GM12878 (cell line): ENCODE results near the gene TCF7L2. TPM values are rescaled to one million over a fixed set of nuclear protein-coding genes. Genes with fewer than 3 reads are reported as not detected.

Experiments used
- ATAC-seq: fragments of 200-7000 bp; cut with Tn5 transposase; 3 replicates; pipeline ENCODE4 v1.9.1; 2020; ENCODE audit warnings: mild to moderate bottlenecking, moderate library complexity
- BruUV-seq: library from RNA; stranded (reverse); fragments of 400-500 nt; replicated peaks from 2 replicates; lab custom pipeline; 2021; lab: Mats Ljungman, UMichigan
- CTCF ChIA-PET: fragments of 300-600 bp; sonication (Branson Sonifier 250); formaldehyde crosslinking; extraction: SDS; loops from one replicate; lab custom pipeline; 2021; ENCODE audit warnings: inconsistent platforms; lab: Yijun Ruan, JAX
- POLR2A ChIA-PET: fragments of 350-600 bp; formaldehyde crosslinking; extraction: SDS; loops from one replicate; lab custom pipeline; 2021; ENCODE audit warnings: inconsistent platforms; lab: Charles Lee
- RAD21 ChIA-PET: fragments of 300-600 bp; sonication (Branson Sonifier 250); formaldehyde crosslinking; loops from one replicate; lab custom pipeline; 2023; ENCODE audit warnings: antibody characterized with exemption; ENCODE audit not compliant: unreplicated experiment; lab: Charles Lee
- SMC1A ChIA-PET: fragments of 300-600 bp; sonication (Branson Sonifier 250); formaldehyde crosslinking; loops from one replicate; lab custom pipeline; 2023; ENCODE audit not compliant: unreplicated experiment, uncharacterized antibody; lab: Charles Lee
- DNase-seq: peaks from one replicate; pipeline ENCODE4 v3.0.0-alpha.2; 2011; ENCODE audit warnings: low read depth, low spot score
- FAIRE-seq: peaks from 3 replicates; lab custom pipeline; 2011; peaks lifted over from hg19 to GRCh38; lab: Jason Lieb, UNC
- H2AFZ ChIP-seq: 2 replicates; pipeline ENCODE4 v1.6.0; 2011; ENCODE audit warnings: low read depth, low read length, control low read depth; ENCODE audit not compliant: control insufficient read depth
- H3K27ac ChIP-seq: 2 replicates; pipeline ENCODE4 v1.5.1; 2011; ENCODE audit warnings: control low read depth; ENCODE audit not compliant: control insufficient read depth, insufficient read depth
- H3K27me3 ChIP-seq, 2 experiments: replicated peaks in 1 of 2; 2 replicates each; pipeline versions ENCODE4 v1.6.0 to v1.6.1; 2011; ENCODE audit warnings: low read length in 1 of 2; ENCODE audit not compliant: control insufficient read depth in 2 of 2, insufficient read depth in 2 of 2
- H3K36me3 ChIP-seq, 2 experiments: 2 replicates each; pipeline ENCODE4 v1.5.1; 2011; ENCODE audit warnings: low read length in 1 of 2; ENCODE audit not compliant: control insufficient read depth in 2 of 2, insufficient read depth in 2 of 2
- H3K4me1 ChIP-seq: 2 replicates; pipeline ENCODE4 v1.6.1; 2011; ENCODE audit warnings: mild to moderate bottlenecking, low read length, moderate library complexity, mixed read lengths; ENCODE audit not compliant: control insufficient read depth, insufficient read depth
- H3K4me2 ChIP-seq: 2 replicates; pipeline ENCODE4 v1.6.0; 2011; ENCODE audit warnings: control low read depth; ENCODE audit not compliant: control insufficient read depth, insufficient read depth
- H3K4me3 ChIP-seq: fragments of 200-600 bp; sonication (generic); 2 replicates; pipeline ENCODE4 v1.5.1; 2016
- H3K79me2 ChIP-seq: 2 replicates; pipeline ENCODE4 v1.6.0; 2011; ENCODE audit warnings: low read length; ENCODE audit not compliant: control insufficient read depth, insufficient read depth
- H3K9ac ChIP-seq: 2 replicates; pipeline ENCODE4 v1.8.0; 2011; ENCODE audit warnings: low read length, control low read depth, mixed read lengths; ENCODE audit not compliant: control insufficient read depth, insufficient read depth
- H3K9me3 ChIP-seq: replicated peaks from 3 replicates; pipeline ENCODE4 v1.5.1; 2011; ENCODE audit warnings: mild to moderate bottlenecking, low read length; ENCODE audit not compliant: control insufficient read depth, insufficient read depth
- H4K20me1 ChIP-seq: 2 replicates; pipeline ENCODE4 v1.6.0; 2011; ENCODE audit not compliant: control insufficient read depth, insufficient read depth
- ASH2L ChIP-seq: fragments of 300-600, 200-600 bp; sonication (generic); IDR thresholded peaks from 2 replicates; pipeline ENCODE4 v1.6.1; 2017; ENCODE audit warnings: low read depth, mild to moderate bottlenecking, borderline replicate concordance
- ATF2 ChIP-seq: IDR thresholded peaks from 2 replicates; pipeline ENCODE4 v1.6.1; 2012; ENCODE audit warnings: low read length, inconsistent platforms
- DPF2 ChIP-seq: fragments of 450-650 bp; IDR thresholded peaks from 2 replicates; pipeline ENCODE4 v1.6.1; 2017; ENCODE audit warnings: mild to moderate bottlenecking
- E2F8 ChIP-seq: fragments of 450-650 bp; IDR thresholded peaks from 2 replicates; pipeline ENCODE4 v1.6.1; 2018; ENCODE audit warnings: mild to moderate bottlenecking, low read depth, moderate library complexity; ENCODE audit not compliant: partially characterized antibody
- ETV6 ChIP-seq, 2 experiments: fragments of 450-650 bp in 1 of 2; IDR thresholded peaks in 1 of 2; conservative IDR thresholded peaks in 1 of 2; 2 replicates each; pipeline ENCODE4 v1.6.1; 2014; ENCODE audit warnings: antibody characterized with exemption in 1 of 2, borderline replicate concordance in 1 of 2, low read depth in 1 of 2, mild to moderate bottlenecking in 1 of 2, moderate library complexity in 1 of 2
- NRF1 ChIP-seq: conservative IDR thresholded peaks from 2 replicates; pipeline ENCODE4 v1.6.1; 2011; ENCODE audit warnings: mild to moderate bottlenecking, low read depth, low read length, improper control_type of control experiment
- RB1 ChIP-seq: fragments of 450-650 bp; formaldehyde crosslinking; IDR thresholded peaks from 2 replicates; pipeline ENCODE4 v1.6.1; 2017; ENCODE audit warnings: mild to moderate bottlenecking, borderline replicate concordance
- SIX5 ChIP-seq: IDR thresholded peaks from 2 replicates; pipeline ENCODE4 v1.6.1; 2011; ENCODE audit warnings: mild to moderate bottlenecking, low read depth, low read length, moderate library complexity; ENCODE audit not compliant: severe bottlenecking
- SP1 ChIP-seq: IDR thresholded peaks from one replicate; pipeline ENCODE4 v1.6.1; 2011; ENCODE audit warnings: low read depth, low read length
- ZZZ3 ChIP-seq: IDR thresholded peaks from 2 replicates; pipeline ENCODE4 v1.6.1; 2011; ENCODE audit warnings: low read depth; ENCODE audit not compliant: control insufficient read depth, insufficient read length
- whole genome bisulfite sequencing: methylation state at CpG from one replicate; pipeline ENCODE4 v1.1.6; 2016; ENCODE audit warnings: low lambda C conversion rate; ENCODE audit not compliant: insufficient replicate concordance, insufficient coverage; ENCODE audit errors: missing lambda C conversion rate; 5-methylcytosine and 5-hydroxymethylcytosine counted together
- in situ Hi-C: fragments of 300-500 bp; cut with MboI; formaldehyde crosslinking; loops from 9 replicates; pipeline ENCODE4 v1.14.3; 2018; ENCODE audit warnings: mixed read lengths
- intact Hi-C: fragments of 100-400 bp; cut with micrococcal nuclease; formaldehyde crosslinking; loops from one replicate; pipeline ENCODE4 v1.14.2; 2022; ENCODE audit not compliant: unreplicated experiment
- polyA plus RNA-seq, 11 experiments: library from polyadenylated mRNA; depleted of rRNA in 4 of 11; unstranded in 6 of 11; stranded (reverse) in 5 of 11; fragments of >200 nt; fragmentation: Nextera tagmentation in 4 of 11; fragmentation: Illumina TruSeq in 1 of 11; extraction: Ambion mirVana in 4 of 11; extraction: Trizol in 1 of 11; gene quantifications; 1 replicate in 1 of 11; 2 replicates in 10 of 11; pipeline versions ENCODE4 v1.2.1 to v1.2.3, GENCODE V29; 2011 to 2016; ENCODE audit warnings: inconsistent platforms in 2 of 11, missing spikeins in 2 of 11, low read depth in 1 of 11
- total RNA-seq, 4 experiments: library from RNA; depleted of rRNA in 3 of 4; stranded (reverse); fragments of >200 nt in 3 of 4; fragmentation: Illumina TruSeq in 1 of 4; extraction: Trizol in 1 of 4; gene quantifications; 2 replicates each; pipeline versions ENCODE4 v1.2.1 to v1.2.3, GENCODE V29; 2013 to 2021

TCF7L2 gene
- total and polyA plus RNA-seq, 10 of the 15 experiments (the other 5 are each of a cell fraction or from before 2014, with no cell fraction given): 0.02 to 1.1 (median 0.35) TPM; not detected in 4

GRCh38 chr10:112977426-112977898, 27.4 kb downstream of the TCF7L2 start (continued):
- TF ChIP-seq E2F8 (no peak), ATF2 (no peak), RB1 (no peak)

GRCh38 chr10:112979927-112980326, 29.9 kb downstream of the TCF7L2 start:
- CTCF ChIA-PET: no interaction called here
- H3K4me2 ChIP-seq: no peak overlapping the region
- intact Hi-C loops (no loop called here), in situ Hi-C loops (no loop called here)
- no peaks in the 10 kb centered on the region for H3K79me2 ChIP-seq
- peaks cover 9% of the 10 kb centered on the region for H3K9me3 ChIP-seq
- POLR2A ChIA-PET: no interaction called here
- peaks cover 0 to 6% of the 10 kb centered on the region in 2 experiments; a peak in 1 of 4 replicates for H3K27me3 ChIP-seq
- ATAC-seq (no peak), FAIRE-seq (no peak), DNase-seq (no peak)
- H3K27ac ChIP-seq: no peak overlapping the region
- H4K20me1 ChIP-seq: no peaks in the 10 kb centered on the region
- H3K4me1 ChIP-seq: no peaks in the 10 kb centered on the region; the same call in 1 of the 2 replicates
- H2AFZ ChIP-seq: no peak overlapping the region
- RAD21 ChIA-PET: no interaction called here
- H3K4me3 ChIP-seq: no peak overlapping the region
- BruUV-seq: no TSS peak
- H3K36me3 ChIP-seq: no peaks in the 10 kb centered on the region
- WGBS: 94% methylated on average over 2 of the region's 2 CpGs
- H3K9ac ChIP-seq: no peak overlapping the region
- SMC1A ChIA-PET: no interaction called here
- TF ChIP-seq SIX5 (no peak), ETV6 (conservative IDR thresholded peaks at IDR 0.05 in 1 of 2, IDR thresholded peaks at IDR 0.05 in 1 of 2; ENCODE audit: borderline replicate concordance in 1 of 2, low read depth in 1 of 2) (no peak), DPF2 (no peak), ZZZ3 (no peak), NRF1 (no peak), ASH2L (no peak), SP1 (no peak)
